ENCODE measurements around the gene SERINC5.
"Not testable (repeated sequence)": the region's sequence is repeated elsewhere in the genome, so short reads cannot be mapped to it uniquely, and the experiment has no call there.

GRCh38 chr5:80136798-80137197, 119.0 kb downstream of the SERINC5 start:
- not testable (repeated sequence) for TF ChIP-seq EZH2 (IDR thresholded peaks at IDR 0.05; ENCODE audit: insufficient read depth, low read length); CTCF (IDR thresholded peaks at IDR 0.05; ENCODE audit: insufficient read depth, low read depth, low read length)

All from astrocyte (in vitro differentiated cells and primary cell).